Psoas muscle (tissue), 8 donors: ENCODE data around the gene CYP26C1. TPM values are rescaled to one million over a fixed set of nuclear protein-coding genes. Genes with fewer than 3 reads are reported as not detected.
"Not testable (repeated sequence)": the region's sequence is repeated elsewhere in the genome, so short reads cannot be mapped to it uniquely, and the experiment has no call there.

Source experiments
- ATAC-seq, 4 donors: fragments of 200-7000 bp; cut with Tn5 transposase; one replicate each; pipeline ENCODE4 v1.9.1; 2020; ENCODE audit warnings: moderate library complexity in 3 of 4, mild to moderate bottlenecking in 2 of 4
- DNase-seq, 2 donors: peaks; one replicate each; pipeline ENCODE4 v3.0.0-alpha.2; 2020
- H3K27ac ChIP-seq: fragments of 200-600 bp; one replicate; pipeline ENCODE4 v1.8.0; 2022
- H3K27me3 ChIP-seq, 3 donors: fragments of 200-600 bp in 1 of 3; one replicate each; pipeline versions ENCODE4 v1.6.1 to v1.8.0; 2013 to 2022; ENCODE audit warnings: low read length in 2 of 3, mild to moderate bottlenecking in 2 of 3, moderate library complexity in 1 of 3; ENCODE audit not compliant: insufficient read depth in 3 of 3
- H3K36me3 ChIP-seq, 2 donors: fragments of 200-600 bp in 1 of 2; one replicate each; pipeline versions ENCODE4 v1.6.1 to v1.8.0; 2013 to 2022; ENCODE audit warnings: low read depth in 1 of 2, mild to moderate bottlenecking in 1 of 2, moderate library complexity in 1 of 2; ENCODE audit not compliant: insufficient read depth in 1 of 2
- H3K4me1 ChIP-seq: fragments of 200-600 bp; one replicate; pipeline ENCODE4 v1.8.0; 2022
- H3K4me3 ChIP-seq: fragments of 200-600 bp; one replicate; pipeline ENCODE4 v1.8.0; 2022; ENCODE audit warnings: mild to moderate bottlenecking
- H3K9me3 ChIP-seq: fragments of 200-600 bp; one replicate; pipeline ENCODE4 v1.8.0; 2022
- WGBS, 3 donors: extraction: QIAGEN DNeasy Blood & Tissue Kit; methylation state at CpG; one replicate each; pipeline versions ENCODE4 v1.1.6 to v1.1.7; 2013; 5-methylcytosine and 5-hydroxymethylcytosine counted together
- intact Hi-C, 2 donors: fragments of 100-400 bp; cut with DNase I; formaldehyde crosslinking; loops; one replicate each; pipeline versions ENCODE4 v1.11.0 to v1.14.2; 2022
- polyA plus RNA-seq, 3 donors: library from polyadenylated mRNA; stranded (reverse); fragments of 200-250 nt; gene quantifications; one replicate each; pipeline ENCODE4 v1.2.3, GENCODE V29; 2013
- total RNA-seq, 4 donors: library from RNA; stranded (reverse); fragmentation: NEBNext Ultra II Directional in 2 of 4; extraction: Animal tissue kit (Norgen Biotek cat#: 25700) in 2 of 4; gene quantifications; one replicate each; pipeline versions ENCODE4 v1.2.1 to v1.2.4, GENCODE V29; 2021 to 2023
- TF ChIP-seq, protein P1 (sequence below): fragments of 200-600 bp; IDR thresholded peaks from one replicate; pipeline ENCODE4 v1.8.0; 2022; ENCODE audit warnings: antibody characterized with exemption
- donor health status: healthy with polysubstance abuse.
- donor health status: DM: no; HTN: no; CAD: no; lungs with moderate emphysema.
- donor health status: Bipolar disorder and iron deficiency.
- donor health status: healthy.
- donor health status: DM: yes; HTN: yes; CAD: no.
- donor health status: DM: no; HTN: no; CAD: no.
- donor health status: DM: no; HTN: no; CAD: no.
- donor health status: DM: yes; HTN: yes; CAD: no.

Gene CYP26C1
- total and polyA plus RNA-seq, 7 donors = 0.01 to 0.06 (median 0.03) TPM; not detected in 4

DNA sequence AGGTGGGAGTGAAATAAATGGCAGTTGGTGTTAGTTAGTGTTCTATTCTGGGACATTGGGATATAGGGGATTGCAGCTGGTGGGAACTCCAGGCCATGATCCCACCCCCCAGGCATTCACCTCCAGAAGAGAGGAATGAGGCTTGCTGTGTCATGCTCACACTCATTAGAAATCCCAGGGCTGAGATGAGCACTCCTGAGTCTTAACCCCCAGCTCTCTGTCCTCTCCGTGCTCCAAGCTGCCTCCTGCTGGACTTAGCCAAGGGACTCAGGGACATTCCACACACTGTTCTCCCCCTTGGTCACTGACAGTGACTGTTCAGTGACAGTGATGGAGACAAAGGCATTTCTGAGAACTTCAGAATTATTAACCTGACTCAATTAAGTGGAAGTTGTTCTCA lies 34.6 kb downstream of the CYP26C1 start:
- Histone ChIP-seq H3K36me3 (no peaks in the 10 kb centered on the region), H3K4me3 (no peak overlapping the region), H3K27me3 (no peaks in the 10 kb centered on the region), H3K27ac (no peak overlapping the region), H3K4me1 (no peaks in the 10 kb centered on the region), H3K9me3 (no peaks in the 10 kb centered on the region)
- 38 to 44% (median 42%) methylated on average over 1 of the region's 1 CpG for WGBS, 3 donors
- intact Hi-C loops = no loop called here
- DNase-seq (no peak), ATAC-seq (no peak)
- TF ChIP-seq, protein P1, sequence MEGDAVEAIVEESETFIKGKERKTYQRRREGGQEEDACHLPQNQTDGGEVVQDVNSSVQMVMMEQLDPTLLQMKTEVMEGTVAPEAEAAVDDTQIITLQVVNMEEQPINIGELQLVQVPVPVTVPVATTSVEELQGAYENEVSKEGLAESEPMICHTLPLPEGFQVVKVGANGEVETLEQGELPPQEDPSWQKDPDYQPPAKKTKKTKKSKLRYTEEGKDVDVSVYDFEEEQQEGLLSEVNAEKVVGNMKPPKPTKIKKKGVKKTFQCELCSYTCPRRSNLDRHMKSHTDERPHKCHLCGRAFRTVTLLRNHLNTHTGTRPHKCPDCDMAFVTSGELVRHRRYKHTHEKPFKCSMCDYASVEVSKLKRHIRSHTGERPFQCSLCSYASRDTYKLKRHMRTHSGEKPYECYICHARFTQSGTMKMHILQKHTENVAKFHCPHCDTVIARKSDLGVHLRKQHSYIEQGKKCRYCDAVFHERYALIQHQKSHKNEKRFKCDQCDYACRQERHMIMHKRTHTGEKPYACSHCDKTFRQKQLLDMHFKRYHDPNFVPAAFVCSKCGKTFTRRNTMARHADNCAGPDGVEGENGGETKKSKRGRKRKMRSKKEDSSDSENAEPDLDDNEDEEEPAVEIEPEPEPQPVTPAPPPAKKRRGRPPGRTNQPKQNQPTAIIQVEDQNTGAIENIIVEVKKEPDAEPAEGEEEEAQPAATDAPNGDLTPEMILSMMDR = no peak

DNA sequence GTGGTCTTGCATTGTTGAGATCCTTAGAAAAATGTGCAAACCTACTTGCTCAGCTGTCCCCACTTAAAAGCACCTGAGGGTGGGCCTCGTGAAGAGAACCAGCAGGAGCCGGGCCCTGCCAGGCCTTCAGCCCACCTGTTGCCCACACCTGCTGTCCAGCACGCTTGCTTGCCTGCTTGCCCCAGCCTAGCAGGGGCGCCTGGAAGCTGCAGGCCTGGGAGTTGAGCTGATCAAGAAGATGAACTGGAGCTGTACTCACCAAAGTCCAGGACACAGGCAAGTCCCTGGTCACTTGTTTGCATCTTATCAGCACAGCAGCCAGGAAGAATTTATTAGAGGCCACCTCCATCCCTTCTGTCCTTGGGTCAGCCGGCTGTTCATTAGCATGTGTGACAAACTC lies 36.3 kb downstream of the CYP26C1 start:
- Histone ChIP-seq H3K27me3 (no peaks in the 10 kb centered on the region), H3K4me3 (no peak overlapping the region), H3K4me1 (no peaks in the 10 kb centered on the region), H3K27ac (no peak overlapping the region), H3K9me3 (no peaks in the 10 kb centered on the region), H3K36me3 (no peaks in the 10 kb centered on the region)
- ATAC-seq (no peak), DNase-seq (no peak)
- TF ChIP-seq, protein P1 = no peak
- 53 to 59% (median 57%) methylated on average over 5 of the region's 5 CpGs for WGBS, 3 donors
- intact Hi-C loops = no loop called here

DNA sequence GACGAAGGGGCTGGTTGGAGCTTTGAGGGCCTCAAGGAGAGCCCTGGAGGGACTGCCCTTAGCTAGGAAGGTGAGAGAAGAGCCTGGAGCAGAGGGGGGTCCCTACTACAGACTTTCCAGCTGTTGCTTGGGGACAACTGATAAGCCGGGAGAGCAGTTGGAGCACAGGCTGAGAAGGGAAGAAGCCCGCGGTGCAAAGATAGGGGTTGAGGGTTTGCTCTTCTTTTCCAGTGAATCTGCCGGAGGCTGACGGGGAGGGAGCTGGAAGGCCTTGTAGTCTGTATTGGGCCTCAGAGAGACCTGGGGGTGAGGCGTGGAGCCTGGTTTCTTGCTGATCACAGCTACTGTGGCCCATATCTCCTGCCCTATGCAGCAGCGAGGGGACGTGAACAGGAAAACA lies 36.8 kb downstream of the CYP26C1 start:
- intact Hi-C loops = no loop called here
- Histone ChIP-seq H3K4me3 (no peak overlapping the region), H3K4me1 (no peaks in the 10 kb centered on the region), H3K27me3 (no peaks in the 10 kb centered on the region), H3K36me3 (no peaks in the 10 kb centered on the region), H3K27ac (no peak overlapping the region), H3K9me3 (no peaks in the 10 kb centered on the region)
- TF ChIP-seq, protein P1 = no peak
- DNase-seq (no peak), ATAC-seq (no peak)
- WGBS, 3 donors = 71 to 79% (median 79%) methylated on average over 9 of the region's 9 CpGs

DNA sequence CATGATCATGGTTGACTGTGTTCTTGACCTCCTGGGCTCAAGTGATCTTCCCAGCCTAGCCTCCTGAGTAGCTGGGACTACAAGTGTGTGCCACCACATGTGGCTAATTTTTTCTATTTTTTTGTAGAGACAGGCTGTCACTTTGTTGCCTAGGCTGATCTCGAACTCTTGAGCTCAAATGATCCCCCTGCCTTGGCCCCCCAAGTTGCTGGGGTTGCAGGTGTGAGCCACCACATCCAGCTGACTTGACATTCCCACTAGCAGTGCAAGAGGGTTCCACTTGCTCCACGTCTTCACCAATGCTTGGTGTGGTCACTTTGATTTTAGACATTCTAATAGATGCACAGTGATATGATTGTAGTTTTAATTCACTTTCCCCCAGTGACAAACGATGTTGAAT lies 38.2 kb downstream of the CYP26C1 start:
- 78 to 83% (median 83%) methylated on average over 3 of the region's 3 CpGs for WGBS, 3 donors
- DNase-seq = no peak

DNA sequence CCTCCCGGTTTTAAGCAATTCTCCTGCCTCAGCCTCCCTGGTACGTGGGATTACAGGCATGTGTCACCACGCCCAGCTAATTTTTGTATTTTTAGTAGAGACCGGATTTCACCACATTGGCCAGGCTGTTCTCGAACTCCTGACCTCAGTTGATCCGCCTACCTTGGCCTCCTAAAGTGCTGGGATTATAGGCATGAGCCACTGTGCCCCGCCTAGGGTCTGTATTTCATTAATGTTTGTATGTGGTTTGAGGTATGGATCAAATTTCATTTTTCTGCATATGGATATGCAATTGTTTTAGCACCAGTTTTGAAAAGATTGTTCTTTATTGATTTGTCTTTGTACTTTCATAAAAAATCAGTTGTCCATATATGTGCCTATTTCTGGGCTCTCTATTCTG lies 39.1 kb downstream of the CYP26C1 start:
- H3K36me3 ChIP-seq = no peaks in the 10 kb centered on the region
- TF ChIP-seq, protein P1 = no peak
- no peak overlapping the region for H3K27ac ChIP-seq
- no peaks in the 10 kb centered on the region for H3K9me3 ChIP-seq
- ATAC-seq (no peak), DNase-seq (no peak)
- WGBS, 3 donors = 79 to 84% (median 84%) methylated on average over 7 of the region's 7 CpGs
- no peaks in the 10 kb centered on the region for H3K27me3 ChIP-seq
- H3K4me3 ChIP-seq = no peak overlapping the region
- no peaks in the 10 kb centered on the region for H3K4me1 ChIP-seq
- intact Hi-C loops = no loop called here

More for the DNA sequence above, 38.2 kb downstream of the CYP26C1 start:
- no peaks in the 10 kb centered on the region for H3K27me3 ChIP-seq
- TF ChIP-seq, protein P1 = no peak
- no peaks in the 10 kb centered on the region for H3K9me3 ChIP-seq
- no peak overlapping the region for H3K4me3 ChIP-seq
- H3K27ac ChIP-seq = no peak overlapping the region
- ATAC-seq = no peak
- intact Hi-C loops = no loop called here
- H3K36me3 ChIP-seq = no peaks in the 10 kb centered on the region
- H3K4me1 ChIP-seq = no peaks in the 10 kb centered on the region

DNA sequence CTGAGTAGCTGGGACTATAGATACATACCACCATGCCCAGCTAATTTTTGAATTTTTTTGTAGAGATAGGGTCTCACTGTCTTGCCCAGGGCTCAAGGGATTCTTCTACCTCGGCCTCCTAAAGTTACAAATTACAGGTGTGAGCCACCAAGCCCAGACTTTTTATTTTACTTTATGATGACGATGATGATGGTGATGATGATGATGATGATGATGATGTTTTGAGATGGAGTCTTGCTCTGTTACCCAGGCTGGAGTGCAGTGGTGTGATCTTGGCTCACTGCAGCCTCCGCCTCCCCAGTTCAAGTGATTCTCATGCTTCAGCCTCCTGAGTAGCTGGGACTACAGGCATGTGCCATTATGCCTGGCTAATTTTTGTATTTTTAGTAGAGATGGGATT lies 40.5 kb downstream of the CYP26C1 start:
- H3K27ac ChIP-seq, H3K4me3 ChIP-seq, ATAC-seq, H3K27me3 ChIP-seq, H3K9me3 ChIP-seq, H3K36me3 ChIP-seq, H3K4me1 ChIP-seq, intact Hi-C loops, DNase-seq: not testable (repeated sequence)
- WGBS, 3 donors = 91 to 96% (median 94%) methylated on average over 3 of the region's 3 CpGs
